K562 (cell line): ENCODE measurements around the gene DIP2C. TPM values are rescaled to one million over a fixed set of nuclear protein-coding genes. Genes with fewer than 3 reads are reported as not detected.

Experiments
- ATAC-seq: fragments of 200-7000 bp; cut with Tn5 transposase; 3 replicates; pipeline ENCODE4 v1.9.1; 2020; ENCODE audit warnings: moderate library complexity
- BruUV-seq: library from RNA; stranded (reverse); fragments of 400-500 nt; replicated peaks from 2 replicates; lab custom pipeline; 2021; lab: Mats Ljungman, UMichigan
- CTCF ChIA-PET: fragments of 300-600 bp; formaldehyde crosslinking; extraction: SDS; loops from one replicate; lab custom pipeline; 2021; ENCODE audit warnings: low intra/inter-chr PET ratio; lab: Yijun Ruan, JAX
- POLR2A ChIA-PET: fragments of 300-600, 350-650 bp; sonication (Branson Sonifier 250); formaldehyde crosslinking; extraction: SDS; loops from one replicate; lab custom pipeline; 2021; ENCODE audit warnings: antibody characterized with exemption, inconsistent platforms; lab: Yijun Ruan, JAX
- DNase-seq, 4 experiments: peaks; one replicate each; pipeline versions ENCODE4 v3.0.0 to v3.0.0-alpha.2; 2011 to 2018; ENCODE audit warnings: low spot score in 3 of 4, mixed read lengths in 3 of 4; ENCODE audit errors: extremely low read depth in 1 of 4
- FAIRE-seq: peaks from 2 replicates; lab custom pipeline; 2011; peaks lifted over from hg19 to GRCh38; lab: Jason Lieb, UNC
- H2AFZ ChIP-seq: 2 replicates; pipeline ENCODE4 v1.6.0; 2011; ENCODE audit warnings: low read depth, low read length, control low read depth, inconsistent platforms
- H3K27ac ChIP-seq: fragments of 200-600 bp; 3 replicates; pipeline ENCODE4 v1.8.0; 2011; ENCODE audit warnings: low read depth, mild to moderate bottlenecking, control low read depth, inconsistent platforms, low read length, moderate library complexity, mixed read lengths; ENCODE audit errors: extremely low read depth
- H3K27me3 ChIP-seq, 2 experiments: fragments of 300-600 bp in 1 of 2; 2 replicates in 1 of 2; 3 replicates in 1 of 2; pipeline versions ENCODE4 v1.6.0 to v1.8.0; 2011; ENCODE audit warnings: inconsistent platforms in 2 of 2, low read length in 2 of 2, mild to moderate bottlenecking in 1 of 2, mixed read lengths in 1 of 2, moderate library complexity in 1 of 2; ENCODE audit not compliant: control insufficient read depth in 2 of 2, insufficient read depth in 2 of 2
- H3K36me3 ChIP-seq: fragments of 300-600 bp; 3 replicates; pipeline ENCODE4 v1.8.0; 2011; ENCODE audit warnings: mild to moderate bottlenecking, low read length, inconsistent platforms; ENCODE audit not compliant: control insufficient read depth, insufficient read depth
- H3K4me1 ChIP-seq, 2 experiments: fragments of 200-600 bp in 1 of 2; replicated peaks in 1 of 2; 2 replicates in 1 of 2; 3 replicates in 1 of 2; pipeline versions ENCODE4 v1.5.1 to v1.8.0; 2011; ENCODE audit warnings: inconsistent platforms in 2 of 2, low read length in 2 of 2, mild to moderate bottlenecking in 1 of 2, mixed read lengths in 1 of 2, moderate library complexity in 1 of 2; ENCODE audit not compliant: control insufficient read depth in 2 of 2, insufficient read depth in 2 of 2
- H3K4me2 ChIP-seq: 2 replicates; pipeline ENCODE4 v1.6.1; 2011; ENCODE audit warnings: low read length, control low read depth, inconsistent platforms, mixed read lengths; ENCODE audit not compliant: insufficient read depth
- H3K4me3 ChIP-seq: fragments of 200-600 bp; sonication (generic), shearing (Covaris generic); 2 replicates; pipeline ENCODE4 v1.5.1; 2016; ENCODE audit warnings: control low read depth, inconsistent platforms
- H3K79me2 ChIP-seq: fragments of 200-600 bp; 3 replicates; pipeline ENCODE4 v1.8.0; 2011; ENCODE audit warnings: low read length, inconsistent platforms; ENCODE audit not compliant: control insufficient read depth, insufficient read depth
- H3K9ac ChIP-seq, 2 experiments: 2 replicates each; pipeline versions ENCODE4 v1.6.0 to v1.6.1; 2011; ENCODE audit warnings: low read depth in 2 of 2, low read length in 2 of 2, control low read depth in 1 of 2, inconsistent platforms in 1 of 2, mild to moderate bottlenecking in 1 of 2, mixed read lengths in 1 of 2; ENCODE audit not compliant: insufficient read depth in 1 of 2
- H3K9me1 ChIP-seq: one replicate; pipeline ENCODE4 v1.6.0; 2011; ENCODE audit warnings: inconsistent platforms, mild to moderate bottlenecking, low read length, moderate library complexity; ENCODE audit not compliant: control insufficient read depth, insufficient read depth
- H3K9me3 ChIP-seq: replicated peaks from 2 replicates; pipeline ENCODE4 v1.5.1; 2011; ENCODE audit warnings: low read depth, low read length, inconsistent platforms; ENCODE audit not compliant: control insufficient read depth, insufficient read depth
- H4K20me1 ChIP-seq: replicated peaks from 2 replicates; pipeline ENCODE4 v1.6.1; 2011; ENCODE audit warnings: low read length, inconsistent platforms, mixed read lengths; ENCODE audit not compliant: control insufficient read depth, insufficient read depth
- CTBP1 ChIP-seq: fragments of 450-650 bp; IDR thresholded peaks from 2 replicates; pipeline ENCODE4 v1.6.1; 2016; ENCODE audit warnings: borderline replicate concordance
- ELF1 ChIP-seq: fragments of 200-800 bp; sonication (Bioruptor generic); IDR thresholded peaks from 2 replicates; pipeline ENCODE4 v1.6.1; 2016; ENCODE audit warnings: missing genetic modification characterization, missing compliant biosample characterization
- ELF2 ChIP-seq: fragments of 250-450 bp; sonication (Bioruptor Pico); IDR thresholded peaks from 2 replicates; pipeline ENCODE4 v1.5.0; 2021; ENCODE audit warnings: mild to moderate bottlenecking
- ESRRA ChIP-seq: fragments of 450-650 bp; IDR thresholded peaks from 2 replicates; pipeline ENCODE4 v1.6.1; 2014; ENCODE audit warnings: low read depth, mild to moderate bottlenecking, moderate library complexity, borderline replicate concordance
- FOXP4 ChIP-seq: sonication (generic); formaldehyde crosslinking; IDR thresholded peaks from 2 replicates; pipeline ENCODE4 v1.8.0; 2022; ENCODE audit warnings: mild to moderate bottlenecking, missing genetic modification reagents, borderline replicate concordance
- GABPA ChIP-seq: fragments of 200-800 bp; sonication (Bioruptor generic); conservative IDR thresholded peaks from 2 replicates; pipeline ENCODE4 v1.6.1; 2016; ENCODE audit warnings: low read depth, missing genetic modification characterization, missing compliant biosample characterization
- MIER1 ChIP-seq: fragments of 450-650 bp; IDR thresholded peaks from 2 replicates; pipeline ENCODE4 v1.6.1; 2016; ENCODE audit warnings: antibody characterized with exemption, mild to moderate bottlenecking, low read depth
- ZBTB40 ChIP-seq, 2 experiments: fragments of 450-650 bp in 1 of 2; sonication (generic) in 1 of 2; formaldehyde crosslinking in 1 of 2; IDR thresholded peaks; 2 replicates each; pipeline versions ENCODE4 v1.7.1 to v1.9.0; 2016 to 2022; ENCODE audit warnings: inconsistent platforms in 1 of 2, mild to moderate bottlenecking in 1 of 2, missing genetic modification reagents in 1 of 2
- ZNF384 ChIP-seq: IDR thresholded peaks from 2 replicates; pipeline ENCODE4 v1.6.1; 2012; ENCODE audit warnings: low read depth, low read length, improper control_type of control experiment
- WGBS: fragments of 100-300 bp; shearing (Covaris generic); methylation state at CpG from one replicate; pipeline ENCODE4 v1.1.6; 2016; ENCODE audit warnings: low coverage, mixed read lengths; ENCODE audit not compliant: insufficient coverage; ENCODE audit errors: missing lambda C conversion rate; 5-methylcytosine and 5-hydroxymethylcytosine counted together
- in situ Hi-C: fragments of 300-500 bp; cut with MboI; formaldehyde crosslinking; loops from 4 replicates; pipeline ENCODE4 v1.15.0; 2018; ENCODE audit warnings: inconsistent platforms, mixed read lengths
- intact Hi-C: fragments of 100-400 bp; cut with micrococcal nuclease; formaldehyde crosslinking; loops from 2 replicates; pipeline ENCODE4 v1.14.2; 2022
- polyA plus RNA-seq, 8 experiments: library from polyadenylated mRNA; depleted of rRNA in 4 of 8; stranded (reverse) in 5 of 8; unstranded in 3 of 8; fragments of >200 nt; fragmentation: Nextera tagmentation in 2 of 8; fragmentation: Illumina TruSeq in 1 of 8; extraction: Ambion mirVana in 2 of 8; extraction: Trizol in 1 of 8; gene quantifications; 2 replicates each; pipeline versions ENCODE4 v1.2.1 to v1.2.3, GENCODE V29; 2011 to 2014; ENCODE audit warnings: inconsistent platforms in 1 of 8, missing spikeins in 1 of 8
- total RNA-seq, 7 experiments: library from RNA; depleted of rRNA in 6 of 7; stranded (reverse); fragments of >200 nt in 6 of 7; fragmentation: Illumina TruSeq in 2 of 7; extraction: Trizol in 2 of 7; gene quantifications; 2 replicates each; pipeline versions ENCODE4 v1.2.1 to v1.2.3, GENCODE V29; 2011 to 2021; ENCODE audit warnings: low replicate concordance in 1 of 7

The DIP2C gene
- total and polyA plus RNA-seq, 9 of the 15 experiments (the other 6 are each of a cell fraction or from before 2014, with no cell fraction given): 0.01 TPM; not detected in 8

- intact Hi-C loops (no loop called here), in situ Hi-C loops (no loop called here)
- Histone ChIP-seq H3K27me3 (peaks cover 13 to 55% of the 10 kb centered on the region in 2 experiments), H3K79me2 (no peaks in the 10 kb centered on the region), H3K4me1 (no peaks in the 10 kb centered on the region; a peak in 1 of 5 replicates), H3K36me3 (no peaks in the 10 kb centered on the region), H2AFZ (peak overlapping the region; percentile 83), H3K9me1 (no peaks in the 10 kb centered on the region), H3K9me3 (no peaks in the 10 kb centered on the region), H3K4me3 (peak overlapping the region; percentile 17), H3K27ac (no peak overlapping the region), H4K20me1 (no peaks in the 10 kb centered on the region), H3K9ac (peak overlapping the region in 1 of 2 experiments; percentile 23; a peak in 1 of 4 replicates), H3K4me2 (peak overlapping the region; percentile 68)
- FAIRE-seq (no peak), DNase-seq (peak in 3 of 4 experiments; percentile 23 to 58 (median 41)), ATAC-seq (peak; percentile 94)
- CTCF ChIA-PET: no interaction called here
- WGBS: under 1% methylated on average over 15 of the region's 15 CpGs
- POLR2A ChIA-PET: interaction anchor here (0.6 to 1.2 kb wide), 3 partner anchors 12 to 455 kb away, joined by 3 read pairs; no protein-coding TSS in a partner anchor
- BruUV-seq: no TSS peak
- TF ChIP-seq ZBTB40 (IDR thresholded peaks at IDR 0.05) (peak; percentile 99), ZBTB40 (CRISPR knock-in tag; IDR thresholded peaks at IDR 0.05) (peak; percentile 96), ELF2 (CRISPR knock-in tag) (peak; percentile 76), ESRRA (peak; percentile 42; the same call in 1 of the 2 replicates), ZNF384 (peak; percentile 87), FOXP4 (no peak), MIER1 (no peak), GABPA (peak; percentile 62), ELF1 (tag) (peak; percentile 86), CTBP1 (peak; percentile 13; the same call in 1 of the 2 replicates)
Observed at GRCh38 chr10:329361-330099, 359.9 kb downstream of the DIP2C start.
